NK-92 (cell line): ENCODE measurements around the gene HOXD9.

Experiments
- DNase-seq: peaks from one replicate; lab custom pipeline; 2025; ENCODE audit not compliant: unreplicated experiment; lab: John Stamatoyannopoulos, UW

The HOXD9 gene

DNA sequence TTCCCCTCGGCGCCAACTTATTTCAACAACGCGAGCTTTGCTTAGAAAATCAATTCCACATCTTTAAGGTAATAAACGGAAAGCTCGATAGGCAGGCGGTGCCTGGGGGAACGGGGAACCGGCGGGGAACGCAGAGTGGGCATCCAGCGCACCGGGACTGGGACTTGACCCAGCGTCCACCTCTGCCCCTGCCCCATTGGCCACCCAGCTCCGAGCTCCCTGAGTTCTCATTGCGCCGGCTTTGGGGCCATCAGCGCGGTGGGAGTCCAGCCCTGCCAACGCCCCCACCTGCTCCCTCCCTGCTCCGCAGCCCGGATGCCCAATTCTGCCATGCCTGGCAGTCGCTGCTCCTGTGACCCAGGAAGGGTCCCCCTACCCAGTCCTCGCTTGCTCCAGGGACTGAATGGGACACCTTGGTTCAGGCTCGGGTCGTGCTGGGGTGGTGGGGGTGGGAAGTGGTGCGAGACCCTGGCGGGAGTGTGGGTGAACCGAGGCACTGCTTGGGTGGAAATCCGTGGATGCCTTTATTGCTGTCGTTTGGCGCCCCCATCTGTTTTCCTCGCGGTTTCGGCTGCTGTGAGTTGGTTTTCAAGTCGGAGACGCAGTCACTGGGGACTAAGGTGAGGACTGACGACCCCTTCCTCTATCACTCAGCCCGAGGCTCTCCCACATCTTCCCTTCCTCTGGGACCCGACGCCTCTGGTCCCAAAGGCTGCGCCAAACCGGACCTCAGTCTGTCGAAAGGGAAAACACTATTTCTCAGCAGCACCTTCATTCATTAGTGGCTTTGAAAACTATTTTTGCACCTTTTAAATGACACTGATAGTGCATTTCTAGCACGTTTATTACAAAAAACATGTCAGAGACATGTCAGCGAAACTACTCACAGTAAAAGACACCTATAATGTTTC is 36.4 kb upstream of the HOXD9 start:
- DNase-seq: no peak

DNA sequence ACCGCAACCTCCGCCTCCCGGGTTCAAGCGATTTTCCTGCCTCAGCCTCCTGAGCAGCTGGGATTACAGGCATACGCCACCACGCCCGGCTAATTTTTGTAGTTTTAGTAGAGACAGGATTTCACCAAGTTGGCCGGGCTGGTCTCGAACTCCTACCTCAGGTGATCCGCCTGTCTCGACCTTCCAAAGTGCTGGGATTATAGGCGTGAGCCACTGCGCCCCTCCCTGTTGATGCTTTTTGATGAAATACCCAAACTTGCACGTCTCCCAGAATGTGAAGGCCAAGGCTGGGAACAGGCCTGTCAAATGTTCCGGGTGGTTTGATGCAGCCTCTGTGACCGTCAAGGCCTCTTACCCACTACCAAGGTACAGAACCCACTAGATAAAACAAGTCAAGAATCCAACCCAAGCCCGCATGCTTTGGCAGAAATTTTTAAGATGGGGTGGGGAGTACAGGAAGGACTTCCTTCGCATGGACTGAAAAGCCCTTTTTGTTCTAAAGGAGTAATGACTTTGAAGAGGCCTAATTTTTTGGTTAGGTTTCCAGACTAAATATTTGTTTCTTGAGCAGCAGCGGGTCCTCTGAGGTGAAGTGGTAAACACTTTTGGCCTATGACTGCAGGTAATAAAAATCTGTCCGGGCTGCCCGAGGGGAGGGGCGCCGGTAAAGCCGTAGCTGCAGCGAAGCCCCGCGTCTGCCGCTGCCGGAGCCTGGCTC is 35.0 kb upstream of the HOXD9 start:
- DNase-seq: no peak

DNA sequence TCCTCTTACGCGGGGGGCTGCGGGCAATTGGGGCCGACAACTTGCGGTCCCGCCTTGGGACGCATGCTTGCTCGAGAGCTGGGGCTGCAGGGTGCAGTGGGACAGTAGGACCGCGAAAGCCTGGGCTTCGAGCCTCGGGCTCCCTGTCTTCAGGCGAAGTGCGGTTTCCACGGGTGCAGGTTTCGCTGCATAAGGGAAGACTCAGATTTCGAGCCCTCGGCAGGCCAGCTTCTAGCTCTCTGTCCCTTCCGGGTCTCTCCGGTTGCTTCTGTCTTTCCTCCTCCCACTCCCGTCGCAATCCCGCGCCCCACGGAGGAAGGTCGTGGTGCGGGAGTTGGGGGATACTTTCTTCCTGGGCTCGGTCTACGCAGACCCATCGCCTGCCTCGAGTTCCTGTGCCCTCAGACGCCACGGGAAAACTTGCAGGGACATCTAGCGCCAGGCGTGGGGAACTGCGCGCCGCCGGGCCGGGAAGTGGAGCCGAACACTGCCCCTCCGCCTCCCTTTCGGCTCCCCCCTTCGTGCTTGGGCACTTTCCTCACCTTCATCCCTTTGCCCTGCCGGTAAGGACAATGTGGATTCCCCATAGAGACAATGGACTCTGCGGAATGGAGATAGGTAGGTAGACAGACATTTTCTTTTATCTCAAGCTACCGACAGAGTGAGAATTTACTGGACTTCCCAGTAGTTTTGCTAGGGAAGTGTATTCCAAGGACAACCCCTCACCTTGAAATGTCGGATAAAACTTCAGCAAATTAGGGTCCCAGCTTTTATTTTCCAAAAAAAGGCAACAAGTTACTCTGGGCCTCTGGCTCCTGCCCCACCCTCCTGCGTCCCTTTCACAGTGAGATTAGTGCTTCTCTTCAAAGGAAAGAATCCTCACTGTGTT is 34.2 kb upstream of the HOXD9 start:
- no peak for DNase-seq

DNA sequence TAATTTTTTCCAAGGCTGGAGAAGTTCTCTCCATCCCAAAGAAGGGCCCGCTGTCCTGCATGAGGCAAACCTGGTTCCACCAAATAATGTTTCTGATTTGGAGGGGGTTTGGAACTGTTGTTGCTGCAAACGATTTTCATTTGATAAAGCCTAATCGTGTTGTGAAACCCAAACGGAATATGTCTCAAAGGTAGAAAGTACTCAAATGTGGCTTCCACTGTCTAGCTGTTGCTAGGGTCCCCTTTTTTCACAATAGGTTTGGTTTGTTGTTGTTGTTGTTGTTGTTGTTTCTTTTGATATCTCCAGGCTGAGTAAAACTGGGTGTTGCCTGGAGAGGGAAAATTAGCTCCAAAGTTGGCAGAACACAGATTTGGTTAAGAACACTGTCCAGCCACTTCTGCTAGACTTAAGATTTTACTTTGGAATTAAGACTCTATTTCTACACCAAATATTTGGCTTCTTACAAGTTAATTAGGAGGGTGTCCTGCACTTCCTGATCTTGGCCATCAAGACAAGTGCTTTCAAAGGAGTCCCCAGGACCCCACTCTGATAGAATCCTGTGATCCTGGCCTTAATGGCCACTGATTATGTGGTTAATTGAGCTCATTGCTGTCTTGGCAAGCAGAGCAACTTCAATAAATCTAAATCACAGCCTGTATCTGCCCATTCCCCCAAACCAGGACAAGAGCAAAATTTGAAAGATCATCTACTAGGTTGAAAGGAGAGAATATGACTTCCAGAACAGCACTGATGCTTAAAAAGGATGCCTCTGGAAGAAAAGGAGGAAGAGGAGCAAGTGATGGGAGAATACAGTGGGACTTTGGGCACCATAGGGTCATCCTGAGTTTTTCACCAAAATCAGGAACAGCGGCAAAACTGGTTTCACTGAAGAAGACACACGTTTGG is 33.3 kb upstream of the HOXD9 start:
- no peak for DNase-seq

DNA sequence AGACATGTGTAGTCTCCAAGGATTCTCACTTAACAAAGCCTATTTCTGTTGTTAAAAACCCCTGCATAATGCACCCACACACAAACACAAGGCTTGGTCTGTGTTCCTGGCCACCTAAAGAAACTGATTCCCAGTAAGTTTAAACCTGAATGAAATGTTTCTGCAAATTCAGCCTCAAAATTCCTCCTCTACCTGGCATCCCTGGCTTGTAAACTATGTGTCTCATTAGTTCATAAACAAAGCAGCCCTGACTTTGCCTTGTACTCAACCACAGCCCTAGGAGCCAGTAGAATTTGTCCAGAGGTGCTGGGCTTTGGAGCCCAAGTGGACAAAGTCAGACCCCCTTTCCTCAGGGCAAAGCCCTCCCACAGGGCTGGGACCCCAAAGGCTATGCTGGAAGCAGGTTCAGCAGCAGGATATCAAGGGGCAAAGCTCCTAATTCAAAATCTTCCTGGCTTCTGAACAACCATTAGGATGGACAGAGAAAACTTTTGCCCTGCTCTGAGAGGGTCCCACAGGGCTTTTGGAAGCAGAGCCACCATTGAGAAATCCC is 32.6 kb upstream of the HOXD9 start:
- DNase-seq: no peak

DNA sequence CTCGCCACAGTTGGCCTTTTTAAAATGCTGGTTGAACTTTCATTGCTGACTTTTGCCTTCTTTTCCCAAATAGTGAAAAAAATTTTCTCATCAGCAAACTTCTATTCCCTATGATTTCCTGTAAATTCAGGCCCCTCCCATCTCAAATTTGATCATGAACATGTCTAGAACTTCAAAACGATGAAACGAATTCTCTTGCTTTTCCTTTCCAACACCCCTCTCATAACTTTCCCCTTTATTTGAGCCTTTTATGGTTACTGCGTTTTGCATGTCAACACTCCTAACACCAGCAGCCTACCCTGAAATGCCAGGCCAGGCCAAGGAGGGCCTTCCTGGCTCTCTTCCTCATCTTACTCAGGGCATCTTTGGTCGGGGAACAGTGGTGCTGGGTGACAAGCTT is 31.7 kb upstream of the HOXD9 start:
- no peak for DNase-seq

DNA sequence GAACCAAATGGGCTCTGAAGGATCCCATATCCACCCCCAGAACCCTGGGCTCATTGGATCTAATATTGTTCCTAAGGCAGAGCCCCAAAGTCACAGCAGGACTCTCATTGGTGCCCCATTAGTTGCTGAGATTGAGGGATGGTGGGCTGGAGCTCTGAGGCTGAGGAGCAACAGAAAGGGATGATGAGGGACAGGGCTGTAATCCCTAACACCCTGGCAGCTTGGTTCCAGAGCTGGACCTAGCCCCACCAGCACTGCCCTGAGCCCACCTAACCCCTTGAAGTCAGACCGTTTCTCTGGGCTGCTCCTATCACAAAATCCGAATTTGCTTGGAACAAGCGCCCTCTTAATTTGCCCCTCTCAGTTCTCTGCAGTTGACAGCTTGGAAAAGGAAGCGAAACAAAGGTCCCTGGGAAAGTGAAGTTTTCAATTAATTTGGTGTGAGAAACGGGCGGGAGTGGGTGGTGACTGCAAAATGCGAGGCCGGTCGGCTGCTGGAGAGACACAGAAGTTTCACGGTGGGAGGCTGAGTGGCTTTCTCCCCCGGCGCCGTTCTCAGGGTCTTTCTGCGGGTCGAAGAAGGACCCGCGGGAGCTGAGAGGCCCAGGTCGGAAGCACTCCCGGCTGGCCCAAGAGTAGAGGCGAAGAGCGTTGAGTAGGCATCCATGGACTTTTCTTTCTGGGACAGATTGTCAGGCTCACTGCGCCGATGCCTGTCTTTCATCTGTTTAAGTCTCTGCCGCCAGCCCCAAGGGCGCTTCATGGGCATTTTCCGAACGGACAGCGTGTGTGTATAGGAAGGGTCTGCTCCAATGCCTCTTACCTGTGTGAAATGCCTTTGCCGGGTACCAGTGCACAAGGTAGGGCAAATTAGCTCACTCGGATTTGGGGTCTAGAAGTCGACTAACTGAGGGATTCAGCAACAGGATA is 30.9 kb upstream of the HOXD9 start:
- no peak for DNase-seq

DNA sequence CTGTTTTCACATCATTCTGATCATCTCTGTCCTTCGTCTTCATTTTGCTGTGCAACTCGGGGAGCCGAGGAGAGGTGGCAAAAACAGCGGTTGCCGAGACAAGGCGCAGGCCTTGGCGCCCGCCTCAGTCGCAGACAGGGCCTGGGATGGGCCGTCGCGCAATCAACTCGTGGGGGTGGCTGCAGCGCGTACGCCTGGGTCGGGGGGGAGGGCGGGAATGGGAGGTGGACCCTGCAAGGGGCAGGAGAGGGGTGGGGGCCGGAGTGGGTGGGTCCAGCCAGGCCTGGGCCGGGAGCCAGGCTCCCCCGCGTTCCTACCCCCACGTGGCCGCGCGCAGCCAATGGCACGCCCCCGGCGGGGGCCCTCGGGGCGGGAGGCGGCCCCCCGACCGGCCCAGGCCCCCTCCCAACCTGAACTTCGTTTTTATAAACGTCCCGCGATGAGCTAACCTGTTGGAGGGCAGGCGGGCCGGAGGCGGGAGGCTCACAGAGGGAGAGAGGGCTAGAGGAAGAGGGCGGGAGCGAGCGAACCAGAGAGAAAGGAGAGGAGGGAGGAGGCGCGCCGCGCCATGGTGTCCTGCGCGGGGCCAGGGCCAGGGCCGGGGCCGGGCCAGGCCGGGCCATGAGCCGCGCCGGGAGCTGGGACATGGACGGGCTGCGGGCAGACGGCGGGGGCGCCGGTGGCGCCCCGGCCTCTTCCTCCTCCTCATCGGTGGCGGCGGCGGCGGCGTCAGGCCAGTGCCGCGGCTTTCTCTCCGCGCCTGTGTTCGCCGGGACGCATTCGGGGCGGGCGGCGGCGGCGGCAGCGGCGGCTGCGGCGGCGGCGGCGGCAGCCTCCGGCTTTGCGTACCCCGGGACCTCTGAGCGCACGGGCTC is 30.0 kb upstream of the HOXD9 start, which contains the start of gene HOXD13:
TSS of gene HOXD13 (plus strand) at position 452 of the 875 bp plus-strand sequence. CDS start at position 622, 170 bp downstream.
- no peak for DNase-seq

DNA sequence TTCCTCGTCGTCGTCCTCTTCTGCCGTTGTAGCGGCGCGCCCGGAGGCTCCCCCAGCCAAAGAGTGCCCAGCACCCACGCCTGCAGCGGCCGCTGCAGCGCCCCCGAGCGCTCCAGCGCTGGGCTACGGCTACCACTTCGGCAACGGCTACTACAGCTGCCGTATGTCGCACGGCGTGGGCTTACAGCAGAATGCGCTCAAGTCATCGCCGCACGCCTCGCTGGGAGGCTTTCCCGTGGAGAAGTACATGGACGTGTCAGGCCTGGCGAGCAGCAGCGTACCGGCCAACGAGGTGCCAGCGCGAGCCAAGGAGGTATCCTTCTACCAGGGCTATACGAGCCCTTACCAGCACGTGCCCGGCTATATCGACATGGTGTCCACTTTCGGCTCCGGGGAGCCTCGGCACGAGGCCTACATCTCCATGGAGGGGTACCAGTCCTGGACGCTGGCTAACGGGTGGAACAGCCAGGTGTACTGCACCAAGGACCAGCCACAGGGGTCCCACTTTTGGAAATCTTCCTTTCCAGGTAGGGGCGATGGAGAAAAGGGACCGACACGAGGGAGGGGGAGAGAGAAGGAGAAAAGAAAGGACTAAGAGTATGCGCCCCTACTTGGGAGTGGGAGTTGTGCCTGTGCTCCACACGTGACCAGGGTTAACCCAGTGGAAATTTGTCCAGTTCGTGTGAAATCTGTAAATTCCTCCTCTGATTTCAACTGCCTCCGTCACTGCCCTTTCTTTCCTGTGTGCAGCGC is 29.2 kb upstream of the HOXD9 start:
- DNase-seq: no peak

DNA sequence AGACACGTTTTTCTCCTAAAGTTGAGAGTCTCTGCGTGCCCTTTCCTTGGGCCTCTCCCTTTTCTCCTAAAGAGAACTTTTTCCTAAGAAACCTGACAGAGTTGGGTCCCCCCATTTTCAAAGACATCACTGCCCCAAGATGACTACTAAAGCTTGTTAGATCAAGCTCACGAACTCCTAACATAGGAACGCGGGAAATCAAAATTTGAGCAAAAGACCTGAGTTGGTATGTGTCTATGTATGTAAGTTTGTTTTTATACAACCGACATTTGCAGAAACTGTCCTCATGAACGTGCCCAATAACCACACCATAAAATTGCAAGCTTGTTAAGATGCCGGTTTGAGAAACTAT is 28.6 kb upstream of the HOXD9 start:
- DNase-seq: no peak

DNA sequence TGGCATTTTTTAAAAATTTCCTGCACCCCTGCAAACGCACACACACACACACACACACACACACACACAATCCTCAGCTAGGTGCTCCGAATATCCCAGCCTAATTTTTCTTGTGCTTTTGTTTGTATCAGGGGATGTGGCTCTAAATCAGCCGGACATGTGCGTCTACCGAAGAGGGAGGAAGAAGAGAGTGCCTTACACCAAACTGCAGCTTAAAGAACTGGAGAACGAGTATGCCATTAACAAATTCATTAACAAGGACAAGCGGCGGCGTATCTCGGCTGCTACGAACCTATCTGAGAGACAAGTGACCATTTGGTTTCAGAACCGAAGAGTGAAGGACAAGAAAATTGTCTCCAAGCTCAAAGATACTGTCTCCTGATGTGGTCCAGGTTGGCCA is 28.2 kb upstream of the HOXD9 start:
- no peak for DNase-seq

DNA sequence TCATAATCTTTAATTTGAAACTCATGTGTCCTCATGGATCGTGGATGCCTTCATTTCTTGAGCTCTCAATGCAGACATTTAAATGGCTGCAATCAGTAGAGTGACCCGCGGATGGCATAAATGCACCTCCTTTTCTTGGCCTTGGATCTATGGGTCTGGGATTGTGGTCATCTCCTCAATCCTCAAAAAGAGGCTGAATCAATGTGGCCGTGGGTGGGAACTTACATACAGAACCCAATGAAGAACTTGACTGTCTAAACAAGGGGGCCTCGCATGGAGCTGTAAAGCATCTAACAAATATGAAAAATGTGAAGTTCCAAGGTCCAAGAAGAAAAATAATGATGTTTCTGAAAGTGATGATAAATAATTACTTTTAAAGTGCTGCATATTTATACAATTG is 27.1 kb upstream of the HOXD9 start:
- DNase-seq: no peak

DNA sequence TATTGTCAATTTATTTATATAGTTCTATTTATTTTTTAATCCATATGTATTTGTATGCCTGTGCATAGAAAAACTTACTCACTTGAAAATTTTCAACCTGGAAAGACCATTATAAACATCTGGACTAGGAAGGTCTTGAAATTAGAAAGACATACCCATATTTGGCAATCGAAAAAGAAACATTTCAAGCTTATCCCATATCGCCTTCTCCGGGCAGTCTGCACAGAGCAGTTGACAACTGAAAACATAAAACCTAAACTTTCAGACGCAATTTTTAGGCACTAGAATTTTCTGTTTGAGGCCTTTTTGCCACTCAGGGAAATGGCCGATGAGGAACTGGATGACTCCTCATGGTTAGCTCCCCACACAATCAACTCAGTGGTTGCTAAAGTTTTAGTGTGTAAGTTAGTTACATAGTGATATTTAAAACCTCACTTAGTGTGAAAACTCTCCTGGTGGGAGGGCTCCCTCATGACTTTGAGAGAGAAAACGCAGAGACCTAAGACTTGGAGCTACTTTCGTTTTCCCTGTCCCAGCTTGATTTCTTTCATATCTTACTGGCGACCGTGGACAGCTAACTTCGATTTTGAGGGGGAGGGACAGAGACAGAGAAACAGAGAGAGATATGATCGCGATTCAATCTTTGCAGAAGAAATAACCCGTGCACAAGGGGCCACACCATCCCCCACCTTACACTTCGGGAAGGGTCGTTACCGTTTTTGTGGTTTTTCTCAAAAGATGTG is 26.1 kb upstream of the HOXD9 start:
- DNase-seq: no peak

DNA sequence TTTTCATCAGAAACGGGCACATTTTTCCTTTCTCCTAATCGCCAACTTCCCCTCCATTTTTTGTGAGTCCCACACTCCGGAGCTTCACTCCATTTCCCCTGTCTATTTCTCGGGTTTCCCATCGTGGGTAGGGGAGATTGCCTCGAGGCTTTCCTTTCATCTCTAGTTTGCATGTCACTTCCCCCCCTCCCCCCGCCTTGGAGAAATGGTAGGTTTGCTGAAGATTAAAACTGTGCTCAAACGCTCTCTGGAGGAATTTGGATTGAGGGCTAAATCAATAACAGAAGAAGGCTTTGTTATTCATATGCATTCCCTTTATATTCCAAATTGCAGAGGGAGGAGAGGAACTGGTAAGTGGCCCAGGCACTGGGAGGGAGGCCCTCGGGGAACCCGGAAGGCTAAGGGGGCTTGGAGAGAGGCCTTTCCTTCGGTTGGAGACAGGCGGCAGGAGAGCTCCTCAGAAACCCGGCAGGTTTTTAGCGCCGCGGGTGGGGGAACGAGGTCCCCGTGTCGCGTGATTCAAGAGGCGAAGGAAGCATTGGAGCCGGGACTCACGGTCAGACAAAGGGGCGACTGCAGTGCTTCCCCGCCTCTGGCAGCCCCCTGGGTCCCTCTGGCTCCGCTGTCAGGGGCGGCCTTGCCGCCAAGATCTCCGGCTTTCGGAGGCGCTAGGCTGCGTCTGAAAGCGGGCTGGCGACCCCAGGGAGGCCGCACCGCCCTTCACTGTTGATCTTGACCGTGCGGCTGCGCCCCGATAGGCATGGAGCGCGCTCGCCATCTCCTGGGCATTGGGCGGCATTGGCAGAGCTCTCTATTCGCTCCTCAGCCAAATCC is 25.3 kb upstream of the HOXD9 start:
- no peak for DNase-seq

DNA sequence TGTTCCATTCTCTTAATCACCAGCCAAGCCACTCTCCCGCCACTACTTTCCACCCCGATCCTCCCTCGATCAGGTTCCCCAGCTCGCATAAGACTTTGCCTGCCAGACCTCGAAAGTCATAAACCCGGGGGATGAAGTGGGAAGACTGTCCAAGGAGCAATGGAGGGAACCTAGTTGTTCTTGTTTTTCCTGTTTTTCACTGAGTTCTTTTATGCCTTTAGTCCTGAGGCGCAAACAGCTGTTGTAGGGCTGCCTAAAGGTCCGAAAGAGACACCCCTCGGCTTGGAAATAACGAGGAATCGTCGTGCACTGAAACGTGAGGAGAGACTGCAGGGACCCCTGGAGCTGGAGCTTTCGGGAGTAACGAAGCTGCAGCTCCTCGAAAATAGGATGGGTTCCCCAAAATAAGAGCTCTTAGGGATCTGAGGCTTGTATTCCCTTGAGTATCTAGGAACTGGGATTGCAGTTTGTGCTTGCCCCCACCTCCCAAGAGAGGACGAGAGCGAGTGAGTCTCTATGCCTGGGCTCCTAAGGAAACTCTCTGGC is 24.6 kb upstream of the HOXD9 start:
- no peak for DNase-seq
